Measurements from ENCODE around the gene PCSK5. TPM values are rescaled to one million over a fixed set of nuclear protein-coding genes. Genes with fewer than 3 reads are reported as not detected.
"Not testable (repeated sequence)": the region's sequence is repeated elsewhere in the genome, so short reads cannot be mapped to it uniquely, and the experiment has no call there.

PCSK5 gene
- total RNA-seq, 1 donor from 2014 or later: 1.5 TPM

DNA sequence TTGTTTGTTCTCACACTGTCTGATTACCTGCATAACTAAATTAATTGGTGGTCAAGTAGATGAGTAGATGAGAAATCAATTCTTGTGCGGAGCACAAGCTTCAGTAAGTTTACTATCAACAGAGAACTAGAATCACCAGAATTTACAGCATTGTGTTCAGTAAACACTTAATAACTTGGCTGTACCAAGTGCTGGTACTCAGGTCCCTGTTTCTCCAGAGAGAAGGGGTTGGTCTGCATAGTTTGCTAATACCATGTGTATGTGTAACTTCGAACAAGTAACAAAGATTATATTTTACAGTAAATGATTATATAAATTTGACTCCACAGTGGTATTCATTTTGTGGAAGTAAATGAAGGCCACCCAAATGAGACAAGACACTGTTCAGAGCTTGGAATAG is 146.3 kb downstream of the PCSK5 start:
- no peak for DNase-seq (ENCODE audit: low spot score)
- H3K4me1 Mint-ChIP-seq (ENCODE audit: low read depth): peaks cover 11% of the 10 kb centered on the region
- no peak overlapping the region for H3K27ac Mint-ChIP-seq
- H3K9me3 Mint-ChIP-seq: no peaks in the 10 kb centered on the region
- H3K27me3 Mint-ChIP-seq (ENCODE audit: low read depth): no peaks in the 10 kb centered on the region
- H3K36me3 Mint-ChIP-seq (ENCODE audit: low read depth): no peaks in the 10 kb centered on the region
- intact Hi-C loops (cut with micrococcal nuclease): no loop called here
- no peak overlapping the region for H3K4me3 Mint-ChIP-seq (ENCODE audit: low read depth)

DNA sequence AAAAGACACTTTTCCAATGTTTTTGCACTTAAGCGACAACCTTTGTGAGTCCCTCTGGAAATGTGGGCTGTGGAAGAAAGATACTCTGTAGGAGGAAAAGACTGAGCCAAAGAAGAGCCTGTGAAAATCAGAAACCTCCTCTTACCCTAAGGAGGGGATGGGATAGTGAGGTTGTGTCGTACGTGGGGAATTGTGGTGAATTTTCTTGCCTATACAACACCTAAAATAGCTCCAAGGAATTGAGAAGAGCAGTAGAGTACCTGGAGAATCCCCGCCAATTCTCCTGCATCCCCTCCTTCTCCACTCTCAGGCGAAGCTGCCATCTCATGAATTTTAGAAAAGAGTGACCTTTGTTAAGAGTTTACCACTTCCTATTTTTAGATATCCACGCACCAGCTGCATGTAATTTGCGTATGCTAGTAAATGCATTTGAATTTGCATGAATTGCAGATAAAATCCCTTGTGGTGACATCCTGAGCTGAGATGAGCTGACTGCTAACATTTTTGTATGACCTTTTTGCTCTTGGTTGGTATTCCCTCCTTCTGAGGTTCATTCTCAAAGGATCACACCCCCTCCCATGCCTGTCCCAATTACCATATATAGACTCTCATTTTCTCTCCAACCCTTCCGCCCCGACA is 147.2 kb downstream of the PCSK5 start:
- H3K27ac Mint-ChIP-seq: no peak overlapping the region
- H3K9me3 Mint-ChIP-seq: no peaks in the 10 kb centered on the region
- peaks cover 7% of the 10 kb centered on the region for H3K4me1 Mint-ChIP-seq (ENCODE audit: low read depth)
- no peak for DNase-seq (ENCODE audit: low spot score)
- H3K36me3 Mint-ChIP-seq (ENCODE audit: low read depth): no peaks in the 10 kb centered on the region
- H3K27me3 Mint-ChIP-seq (ENCODE audit: low read depth): no peaks in the 10 kb centered on the region
- no peak overlapping the region for H3K4me3 Mint-ChIP-seq (ENCODE audit: low read depth)
- intact Hi-C loops (cut with micrococcal nuclease): no loop called here

DNA sequence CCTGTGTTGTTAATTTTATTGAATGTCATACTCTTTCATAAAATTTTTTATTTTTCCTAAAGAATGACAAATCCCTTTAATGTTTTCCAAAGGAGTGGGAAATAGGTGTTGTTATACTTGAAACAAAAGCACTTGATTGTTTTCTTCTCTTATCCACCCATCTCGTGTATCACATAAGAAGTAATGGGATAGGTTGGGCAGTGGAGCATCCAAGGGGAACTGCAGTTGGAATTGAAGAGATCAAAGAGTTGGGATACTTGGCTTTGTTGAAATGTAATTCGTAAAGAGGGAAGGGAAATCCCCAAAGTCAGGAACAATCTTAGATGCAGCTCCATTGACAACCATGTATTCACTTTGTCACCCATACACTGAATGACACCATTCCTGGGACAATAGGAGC is 148.0 kb downstream of the PCSK5 start:
- Mint-ChIP-seq H3K9me3 (no peaks in the 10 kb centered on the region), H3K27me3 (ENCODE audit: low read depth) (no peaks in the 10 kb centered on the region), H3K36me3 (ENCODE audit: low read depth) (no peaks in the 10 kb centered on the region), H3K4me3 (ENCODE audit: low read depth) (no peak overlapping the region), H3K27ac (no peak overlapping the region), H3K4me1 (ENCODE audit: low read depth) (peaks cover 4% of the 10 kb centered on the region)
- intact Hi-C loops (cut with micrococcal nuclease): no loop called here
- no peak for DNase-seq (ENCODE audit: low spot score)

DNA sequence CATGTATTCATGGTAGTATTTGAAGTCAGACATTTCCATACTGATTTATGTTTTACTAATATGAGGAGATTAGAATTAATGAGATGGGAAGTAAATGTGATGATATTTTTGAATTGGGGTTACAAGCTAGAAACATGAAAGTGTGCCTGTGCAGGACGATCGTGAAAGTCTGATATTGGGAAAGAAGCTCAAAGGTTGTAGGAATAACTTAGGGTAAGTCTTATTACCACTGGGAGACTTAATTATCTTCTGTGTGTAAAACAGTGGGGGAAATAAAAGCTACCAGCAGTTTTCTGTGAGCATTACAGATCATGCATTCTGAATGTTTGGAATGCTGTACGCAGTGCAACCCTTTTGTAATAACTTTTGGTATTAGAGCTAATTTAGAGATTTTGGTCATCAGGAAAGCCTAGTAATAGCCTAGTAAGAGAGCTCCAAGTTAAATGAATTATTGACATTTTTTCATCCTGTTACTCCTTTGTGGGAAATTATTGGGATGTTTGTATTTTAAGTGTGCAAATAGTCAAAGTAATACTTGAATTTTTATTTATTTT is 153.9 kb downstream of the PCSK5 start:
- no peaks in the 10 kb centered on the region for H3K4me1 Mint-ChIP-seq (ENCODE audit: low read depth)
- no peak overlapping the region for H3K27ac Mint-ChIP-seq
- no peaks in the 10 kb centered on the region for H3K27me3 Mint-ChIP-seq (ENCODE audit: low read depth)
- no peaks in the 10 kb centered on the region for H3K9me3 Mint-ChIP-seq
- intact Hi-C loops (cut with micrococcal nuclease): no loop called here
- no peak for DNase-seq (ENCODE audit: low spot score)
- H3K4me3 Mint-ChIP-seq (ENCODE audit: low read depth): no peak overlapping the region
- H3K36me3 Mint-ChIP-seq (ENCODE audit: low read depth): no peaks in the 10 kb centered on the region

DNA sequence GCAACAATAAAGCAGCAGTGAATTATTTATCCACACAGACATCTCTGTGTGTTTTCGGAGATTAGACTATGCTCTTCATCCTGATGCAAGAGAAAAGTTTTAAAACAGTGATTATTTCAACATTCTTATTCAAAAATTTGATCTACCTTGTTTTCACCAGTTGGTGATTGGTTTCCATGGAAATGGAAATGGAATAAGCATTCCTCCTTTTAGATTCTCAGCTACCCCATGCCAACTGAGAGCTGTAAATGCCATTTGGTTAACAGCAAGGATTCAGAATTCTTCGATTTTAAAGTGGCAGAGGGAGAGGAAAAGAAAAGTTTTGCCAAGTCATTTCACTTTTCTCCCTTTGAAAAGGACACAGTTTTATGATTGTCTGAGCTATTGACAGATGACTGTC is 154.7 kb downstream of the PCSK5 start:
- no peaks in the 10 kb centered on the region for H3K9me3 Mint-ChIP-seq
- no peak overlapping the region for H3K4me3 Mint-ChIP-seq (ENCODE audit: low read depth)
- DNase-seq (ENCODE audit: low spot score): no peak
- intact Hi-C loops (cut with micrococcal nuclease): no loop called here
- no peak overlapping the region for H3K27ac Mint-ChIP-seq
- no peaks in the 10 kb centered on the region for H3K4me1 Mint-ChIP-seq (ENCODE audit: low read depth)
- H3K27me3 Mint-ChIP-seq (ENCODE audit: low read depth): no peaks in the 10 kb centered on the region
- no peaks in the 10 kb centered on the region for H3K36me3 Mint-ChIP-seq (ENCODE audit: low read depth)

DNA sequence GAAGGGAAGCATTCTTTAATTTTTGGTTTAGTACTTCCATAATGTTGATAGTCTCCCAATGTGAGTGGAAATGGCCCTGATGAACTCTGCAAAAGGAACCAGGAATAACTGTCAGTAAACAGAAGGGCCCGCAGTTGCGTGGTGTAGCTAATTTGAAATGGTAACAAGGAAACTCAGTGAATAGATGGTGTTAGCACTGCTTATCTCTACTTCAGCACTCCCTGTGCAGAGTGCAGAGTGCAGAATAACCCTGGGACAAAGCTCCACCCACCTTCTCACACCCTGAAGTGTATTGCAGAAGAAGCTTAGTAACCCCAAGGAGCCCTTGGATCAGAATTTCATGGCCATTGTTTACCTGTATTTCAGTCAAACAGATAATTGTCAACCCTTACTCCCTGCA is 158.9 kb downstream of the PCSK5 start:
- Mint-ChIP-seq H3K27ac (no peak overlapping the region), H3K27me3 (ENCODE audit: low read depth) (no peaks in the 10 kb centered on the region), H3K4me1 (ENCODE audit: low read depth) (no peaks in the 10 kb centered on the region), H3K36me3 (ENCODE audit: low read depth) (no peaks in the 10 kb centered on the region), H3K4me3 (ENCODE audit: low read depth) (no peak overlapping the region), H3K9me3 (peaks cover 6% of the 10 kb centered on the region)
- DNase-seq (ENCODE audit: low spot score): no peak
- intact Hi-C loops (cut with micrococcal nuclease): no loop called here

DNA sequence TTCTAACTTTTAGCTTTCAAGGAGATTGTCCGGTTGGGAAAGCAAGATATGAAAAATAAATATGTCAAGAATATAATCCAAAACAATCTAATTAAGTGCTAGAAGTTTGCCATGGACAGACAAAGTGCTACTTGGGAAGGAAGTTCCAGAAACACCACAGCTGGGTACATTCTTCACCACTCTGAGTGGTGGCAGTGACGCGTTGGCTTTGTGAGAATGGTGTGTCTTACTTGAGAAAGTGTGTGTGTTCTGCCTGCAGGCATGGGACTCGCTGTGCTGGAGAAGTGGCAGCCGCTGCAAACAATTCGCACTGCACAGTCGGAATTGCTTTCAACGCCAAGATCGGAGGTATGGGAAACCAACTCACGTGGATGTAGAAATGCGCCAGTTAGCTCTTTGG is 177.2 kb downstream of the PCSK5 start:
- no peaks in the 10 kb centered on the region for H3K36me3 Mint-ChIP-seq (ENCODE audit: low read depth)
- intact Hi-C loops (cut with micrococcal nuclease): no loop called here
- no peak overlapping the region for H3K4me3 Mint-ChIP-seq (ENCODE audit: low read depth)
- DNase-seq (ENCODE audit: low spot score): no peak
- H3K9me3 Mint-ChIP-seq: peaks cover 3% of the 10 kb centered on the region
- H3K4me1 Mint-ChIP-seq (ENCODE audit: low read depth): no peaks in the 10 kb centered on the region
- H3K27ac Mint-ChIP-seq: no peak overlapping the region
- no peaks in the 10 kb centered on the region for H3K27me3 Mint-ChIP-seq (ENCODE audit: low read depth)

DNA sequence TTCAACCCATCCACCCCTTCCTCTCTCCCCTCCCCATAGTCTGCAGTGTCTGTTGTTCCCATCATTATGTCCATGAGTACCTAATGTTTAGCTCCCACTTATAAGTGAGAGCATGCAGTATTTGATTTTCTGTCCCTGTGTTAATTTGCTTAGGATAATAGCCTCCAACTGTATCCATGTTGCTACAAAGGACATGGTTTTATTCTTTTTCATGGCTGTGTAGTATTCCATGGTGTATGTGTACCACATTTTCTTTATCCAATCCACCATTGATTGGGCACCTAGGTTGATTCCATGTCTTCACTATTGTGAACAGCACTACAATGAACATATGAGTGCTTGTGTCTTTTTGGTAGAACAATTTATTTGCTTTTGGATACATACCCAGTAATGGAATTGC is 187.1 kb downstream of the PCSK5 start:
- no peak for DNase-seq (ENCODE audit: low spot score)
- no peak overlapping the region for H3K27ac Mint-ChIP-seq
- H3K36me3 Mint-ChIP-seq (ENCODE audit: low read depth): no peaks in the 10 kb centered on the region
- peaks cover 6% of the 10 kb centered on the region for H3K9me3 Mint-ChIP-seq
- H3K27me3 Mint-ChIP-seq (ENCODE audit: low read depth): no peaks in the 10 kb centered on the region
- H3K4me3 Mint-ChIP-seq (ENCODE audit: low read depth): no peak overlapping the region
- H3K4me1 Mint-ChIP-seq (ENCODE audit: low read depth): no peaks in the 10 kb centered on the region
- intact Hi-C loops (cut with micrococcal nuclease): no loop called here

DNA sequence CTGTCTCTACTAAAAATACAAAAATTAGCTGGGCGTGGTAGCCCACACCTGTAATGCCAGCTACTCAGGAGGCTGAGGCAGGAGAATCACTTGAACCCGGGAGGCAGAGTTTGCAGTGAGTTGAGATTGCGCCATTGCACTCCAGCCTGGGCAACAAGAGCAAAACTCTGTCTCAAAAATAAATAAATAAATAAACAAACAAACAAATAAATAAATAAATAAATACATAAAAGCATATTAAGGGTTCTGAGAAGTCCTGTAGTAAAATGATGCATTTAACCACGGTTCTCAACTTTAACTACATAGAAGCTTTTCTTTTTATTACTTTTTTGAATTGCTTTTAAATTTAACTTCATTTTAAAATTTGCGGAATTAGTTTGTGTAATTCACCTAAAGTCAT is 190.8 kb downstream of the PCSK5 start:
- H3K27me3 Mint-ChIP-seq (ENCODE audit: low read depth); DNase-seq (ENCODE audit: low spot score); intact Hi-C loops (cut with micrococcal nuclease); H3K9me3 Mint-ChIP-seq; H3K36me3 Mint-ChIP-seq (ENCODE audit: low read depth); H3K4me3 Mint-ChIP-seq (ENCODE audit: low read depth); H3K4me1 Mint-ChIP-seq (ENCODE audit: low read depth); H3K27ac Mint-ChIP-seq: not testable (repeated sequence)

DNA sequence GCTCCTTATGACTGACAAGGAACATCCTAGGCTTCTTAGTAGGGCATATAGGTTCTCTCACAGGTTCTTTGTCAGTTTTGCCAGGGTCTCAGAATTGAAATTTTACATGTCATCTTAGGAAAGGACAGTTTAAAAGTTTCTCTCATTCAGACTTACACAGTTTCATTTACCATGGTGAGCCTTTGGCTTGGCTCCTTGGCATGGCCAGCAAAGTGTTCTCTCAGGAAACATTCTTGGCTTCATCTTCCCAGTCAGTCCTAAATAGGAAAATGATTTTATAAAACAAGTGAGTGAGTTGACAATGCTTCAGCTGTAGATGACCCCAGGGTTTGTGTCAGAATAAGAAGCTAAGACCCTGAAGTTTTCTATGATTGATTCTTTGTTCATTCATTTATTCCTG is 191.6 kb downstream of the PCSK5 start:
- Mint-ChIP-seq H3K9me3 (peaks cover 6% of the 10 kb centered on the region), H3K27ac (no peak overlapping the region)

DNA sequence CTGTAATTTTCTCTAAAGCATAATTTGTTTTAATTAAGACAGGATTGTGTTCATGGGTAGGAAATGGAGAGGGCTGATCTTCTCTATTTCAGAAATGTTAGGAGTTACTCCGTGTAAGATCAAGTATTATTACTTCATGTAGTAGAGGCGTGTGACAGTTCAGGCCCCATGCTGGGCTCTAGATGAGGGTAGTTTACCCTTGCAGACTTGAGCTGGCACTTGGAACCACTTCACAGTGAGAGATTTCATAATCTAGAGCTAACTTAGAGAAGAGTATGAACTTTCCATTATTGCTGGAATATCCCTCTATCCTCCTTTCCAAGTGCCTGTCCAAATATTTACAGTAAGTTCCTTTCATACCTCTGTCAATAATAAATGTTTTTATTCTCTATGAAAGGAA is 195.1 kb downstream of the PCSK5 start:
- H3K4me3 Mint-ChIP-seq (ENCODE audit: low read depth): no peak overlapping the region
- H3K9me3 Mint-ChIP-seq: no peaks in the 10 kb centered on the region
- no peak overlapping the region for H3K27ac Mint-ChIP-seq
- H3K27me3 Mint-ChIP-seq (ENCODE audit: low read depth): no peaks in the 10 kb centered on the region
- DNase-seq (ENCODE audit: low spot score): no peak
- intact Hi-C loops (cut with micrococcal nuclease): no loop called here
- H3K4me1 Mint-ChIP-seq (ENCODE audit: low read depth): no peaks in the 10 kb centered on the region
- H3K36me3 Mint-ChIP-seq (ENCODE audit: low read depth): no peaks in the 10 kb centered on the region

More for the DNA sequence above, 191.6 kb downstream of the PCSK5 start:
- DNase-seq (ENCODE audit: low spot score): no peak
- H3K36me3 Mint-ChIP-seq (ENCODE audit: low read depth): no peaks in the 10 kb centered on the region
- no peak overlapping the region for H3K4me3 Mint-ChIP-seq (ENCODE audit: low read depth)
- intact Hi-C loops (cut with micrococcal nuclease): no loop called here
- no peaks in the 10 kb centered on the region for H3K4me1 Mint-ChIP-seq (ENCODE audit: low read depth)
- H3K27me3 Mint-ChIP-seq (ENCODE audit: low read depth): no peaks in the 10 kb centered on the region

DNA sequence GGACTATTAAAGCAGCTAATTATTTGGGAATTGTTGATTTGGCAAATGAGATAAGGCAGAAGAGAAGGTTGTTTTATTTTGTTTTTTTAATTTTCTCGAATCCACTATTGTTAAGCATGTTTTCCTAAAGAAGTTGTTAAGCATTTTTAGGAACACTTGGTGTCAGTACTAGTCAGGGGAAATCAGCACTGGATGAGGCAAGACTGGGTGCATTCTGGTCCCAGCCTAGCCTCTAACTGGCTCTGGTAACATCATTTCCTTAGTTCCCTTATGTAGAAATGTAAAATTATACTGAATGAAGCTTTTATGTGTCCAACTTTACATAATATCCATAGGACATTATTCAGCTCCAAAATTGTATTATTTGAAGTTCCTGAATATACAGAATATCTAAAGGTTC is 196.1 kb downstream of the PCSK5 start:
- H3K27me3 Mint-ChIP-seq (ENCODE audit: low read depth): no peaks in the 10 kb centered on the region
- DNase-seq (ENCODE audit: low spot score): no peak
- H3K27ac Mint-ChIP-seq: no peak overlapping the region
- intact Hi-C loops (cut with micrococcal nuclease): no loop called here
- H3K9me3 Mint-ChIP-seq: no peaks in the 10 kb centered on the region
- H3K36me3 Mint-ChIP-seq (ENCODE audit: low read depth): no peaks in the 10 kb centered on the region
- H3K4me1 Mint-ChIP-seq (ENCODE audit: low read depth): no peaks in the 10 kb centered on the region
- H3K4me3 Mint-ChIP-seq (ENCODE audit: low read depth): no peak overlapping the region

DNA sequence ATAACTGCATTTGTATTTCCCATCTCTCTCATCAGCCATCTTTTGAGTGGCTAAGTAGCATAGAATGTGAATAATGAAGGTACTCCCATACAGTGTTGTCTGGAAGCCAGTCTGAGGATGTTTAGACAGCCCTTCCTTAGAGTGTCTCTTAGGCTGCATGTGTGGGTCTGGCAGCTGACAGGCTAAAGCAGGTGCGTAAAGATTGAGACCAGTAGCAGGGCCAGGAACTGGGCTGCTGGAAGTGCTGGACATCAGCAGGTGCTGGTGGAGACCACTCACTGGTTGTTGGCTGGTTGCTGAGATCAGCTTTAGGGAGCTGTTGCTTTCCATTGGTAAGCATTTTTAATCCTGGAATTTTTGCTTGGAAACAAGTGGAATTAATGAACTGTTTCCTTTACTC is 197.5 kb downstream of the PCSK5 start:
- Mint-ChIP-seq H3K4me1 (ENCODE audit: low read depth) (no peaks in the 10 kb centered on the region), H3K9me3 (no peaks in the 10 kb centered on the region), H3K27me3 (ENCODE audit: low read depth) (no peaks in the 10 kb centered on the region), H3K27ac (no peak overlapping the region), H3K4me3 (ENCODE audit: low read depth) (no peak overlapping the region), H3K36me3 (ENCODE audit: low read depth) (no peaks in the 10 kb centered on the region)
- intact Hi-C loops (cut with micrococcal nuclease): no loop called here
- no peak for DNase-seq (ENCODE audit: low spot score)

DNA sequence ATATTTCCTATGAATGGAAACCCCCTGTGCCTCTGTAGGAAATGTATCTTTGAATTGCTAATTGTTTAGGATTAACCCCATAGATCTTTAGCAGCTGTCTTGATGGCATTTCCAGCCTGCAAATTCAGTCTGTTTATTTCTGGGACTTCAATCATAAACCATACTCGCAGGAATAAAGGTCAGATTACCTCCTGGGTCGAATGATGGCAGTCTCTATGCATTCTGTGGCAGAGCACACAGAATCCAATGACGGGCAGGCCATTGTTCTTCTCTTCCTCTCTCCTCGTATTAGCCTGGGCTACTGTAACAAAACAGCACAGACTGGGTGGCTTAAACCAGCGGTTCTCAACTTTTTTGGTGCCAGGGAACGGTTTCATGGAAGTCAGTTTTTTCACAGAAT is 199.9 kb downstream of the PCSK5 start:
- intact Hi-C loops (cut with micrococcal nuclease): no loop called here
- Mint-ChIP-seq H3K4me3 (ENCODE audit: low read depth) (no peak overlapping the region), H3K4me1 (ENCODE audit: low read depth) (no peaks in the 10 kb centered on the region), H3K27me3 (ENCODE audit: low read depth) (no peaks in the 10 kb centered on the region), H3K36me3 (ENCODE audit: low read depth) (no peaks in the 10 kb centered on the region), H3K27ac (no peak overlapping the region), H3K9me3 (no peaks in the 10 kb centered on the region)
- no peak for DNase-seq (ENCODE audit: low spot score)

Measured in activated T-helper 2 cell treated with anti-CD3 and anti-CD28 coated beads, Interferon-gamma antibody, Interleukin-2, Interleukin-4, amounts not matched to agents 10 μg/mL and 5 μg/mL and 100 μg/mL, durations not matched to agents 14 hours and 24 hours and 36 hours (primary cell).